HCT116 (cell line): ENCODE results near the gene GTF2I. TPM values are rescaled to one million over a fixed set of nuclear protein-coding genes. Genes with fewer than 3 reads are reported as not detected.

ENCODE experiments used
- ATAC-seq: fragments of 200-7000 bp; cut with Tn5 transposase; 2 replicates; pipeline ENCODE4 v1.9.1; 2020; ENCODE audit warnings: mild to moderate bottlenecking, moderate library complexity
- BruUV-seq: library from RNA; stranded (reverse); fragments of 400-500 nt; replicated peaks from 2 replicates; lab custom pipeline; 2021; lab: Mats Ljungman, UMichigan
- CTCF ChIA-PET: fragments of 300-600 bp; sonication (Branson Sonifier 250); formaldehyde crosslinking; loops from one replicate; lab custom pipeline; 2021; ENCODE audit warnings: antibody characterized with exemption; lab: Charles Lee
- POLR2A ChIA-PET: fragments of 300-600, 350-600 bp; sonication (Branson Sonifier 250); formaldehyde crosslinking; loops from one replicate; lab custom pipeline; 2021; ENCODE audit warnings: antibody characterized with exemption; lab: Charles Lee
- RAD21 ChIA-PET, 2 experiments: fragments of 300-600 bp; sonication (Branson Sonifier 250); formaldehyde crosslinking; loops; one replicate each; lab custom pipeline; 2023; ENCODE audit warnings: low total read pairs in 2 of 2; ENCODE audit not compliant: uncharacterized antibody in 2 of 2, unreplicated experiment in 2 of 2, low non-redundant PET in 1 of 2; lab: Charles Lee
- DNase-seq: peaks from one replicate; pipeline ENCODE4 v3.0.0-alpha.2; 2010; ENCODE audit warnings: low read depth, low spot score
- H2AFZ ChIP-seq: fragments of 200-600 bp; shearing (Covaris generic), sonication (generic); 2 replicates; pipeline ENCODE4 v1.6.1; 2017; ENCODE audit warnings: low read depth, mixed run types, mixed read lengths, antibody characterized with exemption, low read length; ENCODE audit not compliant: poor library complexity, severe bottlenecking
- H3K27ac ChIP-seq: 2 replicates; pipeline ENCODE4 v1.5.1; 2012; ENCODE audit warnings: low read depth, low read length
- H3K27me3 ChIP-seq: fragments of 200-600 bp; sonication (generic); 2 replicates; pipeline ENCODE4 v1.6.1; 2016; ENCODE audit warnings: mixed run types, low read length, mixed read lengths; ENCODE audit not compliant: insufficient read depth
- H3K36me3 ChIP-seq, 2 experiments: fragments of 200-500 bp in 1 of 2; fragments of 200-600 bp in 1 of 2; sonication (Bioruptor generic) in 1 of 2; sonication (generic) in 1 of 2; 2 replicates each; pipeline versions ENCODE4 v1.5.1 to v1.6.1; 2014 to 2016; ENCODE audit warnings: low read length in 2 of 2, inconsistent platforms in 1 of 2, mixed read lengths in 1 of 2, mixed run types in 1 of 2; ENCODE audit not compliant: insufficient read depth in 2 of 2, control insufficient read depth in 1 of 2
- H3K4me1 ChIP-seq, 2 experiments: fragments of 200-600 bp in 1 of 2; sonication (generic) in 1 of 2; 2 replicates each; pipeline versions ENCODE4 v1.5.1 to v1.6.1; 2012 to 2017; ENCODE audit warnings: low read length in 2 of 2, inconsistent platforms in 1 of 2, mild to moderate bottlenecking in 1 of 2, mixed read lengths in 1 of 2, mixed run types in 1 of 2, moderate library complexity in 1 of 2; ENCODE audit not compliant: insufficient read depth in 2 of 2, control insufficient read depth in 1 of 2
- H3K4me2 ChIP-seq: fragments of 200-600 bp; sonication (generic); 2 replicates; pipeline ENCODE4 v1.6.1; 2017; ENCODE audit warnings: mixed run types, low read length, mixed read lengths
- H3K4me3 ChIP-seq, 2 experiments: fragments of 200-600 bp in 1 of 2; sonication (generic) in 1 of 2; replicated peaks in 1 of 2; 2 replicates each; pipeline ENCODE4 v1.5.1; 2011 to 2016; ENCODE audit warnings: low read length in 2 of 2, control low read depth in 1 of 2, low read depth in 1 of 2, mild to moderate bottlenecking in 1 of 2, mixed read lengths in 1 of 2, mixed run types in 1 of 2
- H3K79me2 ChIP-seq: fragments of 200-600 bp; sonication (generic); 2 replicates; pipeline ENCODE4 v1.6.1; 2017; ENCODE audit warnings: mild to moderate bottlenecking, mixed run types, low read length, moderate library complexity, mixed read lengths; ENCODE audit not compliant: insufficient read depth
- H3K9ac ChIP-seq: fragments of 200-600 bp; sonication (generic); 2 replicates; pipeline ENCODE4 v1.6.1; 2016; ENCODE audit warnings: low read length, mixed read lengths
- H3K9me2 ChIP-seq: fragments of 200-600 bp; sonication (generic), shearing (Covaris generic); 2 replicates; pipeline ENCODE4 v1.6.1; 2017; ENCODE audit warnings: mixed run types, mild to moderate bottlenecking, moderate library complexity; ENCODE audit not compliant: insufficient read depth
- H3K9me3 ChIP-seq, 2 experiments: fragments of 200-500 bp in 1 of 2; fragments of 200-600 bp in 1 of 2; sonication (Bioruptor generic) in 1 of 2; sonication (generic) in 1 of 2; 2 replicates each; pipeline ENCODE4 v1.6.1; 2014 to 2017; ENCODE audit warnings: low read length in 2 of 2, mixed read lengths in 2 of 2, inconsistent platforms in 1 of 2, low read depth in 1 of 2, mild to moderate bottlenecking in 1 of 2, mixed run types in 1 of 2, moderate library complexity in 1 of 2; ENCODE audit not compliant: control insufficient read depth in 1 of 2, insufficient read depth in 1 of 2
- H4K20me1 ChIP-seq: fragments of 200-600 bp; sonication (generic), shearing (Covaris generic); 2 replicates; pipeline ENCODE4 v1.6.1; 2017; ENCODE audit warnings: mixed run types, mild to moderate bottlenecking, moderate library complexity; ENCODE audit not compliant: insufficient read depth
- CBX3 ChIP-seq: IDR thresholded peaks from 2 replicates; pipeline ENCODE4 v1.6.1; 2012; ENCODE audit warnings: low read depth
- CEBPB ChIP-seq: IDR thresholded peaks from 2 replicates; pipeline ENCODE4 v1.6.1; 2012; ENCODE audit warnings: low read depth
- EGR1 ChIP-seq: IDR thresholded peaks from 2 replicates; pipeline ENCODE4 v1.6.1; 2012; ENCODE audit warnings: low read depth
- EZH2 ChIP-seq: fragments of 200-600 bp; sonication (generic); IDR thresholded peaks from 2 replicates; pipeline ENCODE4 v1.6.1; 2017; ENCODE audit warnings: antibody characterized with exemption, mixed run types
- EZH2phosphoT487 ChIP-seq: fragments of 200-600 bp; IDR thresholded peaks from 2 replicates; pipeline ENCODE4 v1.6.1; 2018; ENCODE audit warnings: antibody characterized with exemption, borderline replicate concordance
- JUND ChIP-seq: IDR thresholded peaks from 2 replicates; pipeline ENCODE4 v1.6.1; 2012
- POLR2A ChIP-seq: IDR thresholded peaks from 2 replicates; pipeline ENCODE4 v1.7.0; 2011; ENCODE audit warnings: borderline replicate concordance; ENCODE audit not compliant: insufficient read depth, insufficient read length; ENCODE audit errors: extremely low read depth
- RAD21 ChIP-seq: IDR thresholded peaks from 2 replicates; pipeline ENCODE4 v1.6.1; 2012; ENCODE audit warnings: low read depth, mild to moderate bottlenecking
- SIN3A ChIP-seq: IDR thresholded peaks from 2 replicates; pipeline ENCODE4 v1.6.1; 2012; ENCODE audit warnings: low read depth
- SRF ChIP-seq: IDR thresholded peaks from 2 replicates; pipeline ENCODE4 v1.6.1; 2012; ENCODE audit warnings: low read depth
- TCF7L2 ChIP-seq: IDR thresholded peaks from 2 replicates; pipeline ENCODE4 v1.7.0; 2011; ENCODE audit warnings: borderline replicate concordance, inconsistent platforms; ENCODE audit not compliant: insufficient read depth, insufficient read length; ENCODE audit errors: extremely low read depth
- YY1 ChIP-seq: IDR thresholded peaks from 2 replicates; pipeline ENCODE4 v1.6.1; 2011; ENCODE audit warnings: low read length, low read depth, moderate library complexity, mild to moderate bottlenecking; ENCODE audit not compliant: insufficient replicate concordance; ENCODE audit errors: extremely low read depth
- ZFX ChIP-seq: fragments of 450-650 bp; IDR thresholded peaks from 2 replicates; pipeline ENCODE4 v1.6.1; 2017
- ZNF274 ChIP-seq: fragments of 200-500 bp; sonication (Bioruptor generic); IDR thresholded peaks from 2 replicates; pipeline ENCODE4 v1.6.1; 2014; ENCODE audit warnings: mild to moderate bottlenecking, low read depth, low read length, inconsistent platforms
- intact Hi-C: fragments of 100-400 bp; cut with micrococcal nuclease; formaldehyde crosslinking; loops from 2 replicates; pipeline ENCODE4 v1.10.0; 2022
- total RNA-seq: library from RNA; stranded (reverse); gene quantifications from one replicate; pipeline ENCODE4 v1.2.1, GENCODE V29; 2021; ENCODE audit not compliant: unreplicated experiment
- TF ChIP-seq, protein P1 (sequence below): IDR thresholded peaks from 2 replicates; pipeline ENCODE4 v1.6.1; 2012; ENCODE audit warnings: low read depth
- TF ChIP-seq, protein P2 (sequence below): IDR thresholded peaks from 2 replicates; pipeline ENCODE4 v1.6.1; 2012
- TF ChIP-seq, protein P3 (sequence below): IDR thresholded peaks from 2 replicates; pipeline ENCODE4 v1.6.1; 2011; ENCODE audit warnings: mild to moderate bottlenecking, low read length, moderate library complexity; ENCODE audit not compliant: insufficient replicate concordance; ENCODE audit errors: extremely low read depth
- TF ChIP-seq, protein P4 (sequence below), 3 experiments: fragments of 200-600 bp in 1 of 3; sonication (generic) in 1 of 3; IDR thresholded peaks in 2 of 3; conservative IDR thresholded peaks in 1 of 3; 2 replicates each; pipeline ENCODE4 v1.5.1; 2012 to 2017; ENCODE audit warnings: low read depth in 2 of 3, low read length in 2 of 3, antibody characterized with exemption in 1 of 3, borderline replicate concordance in 1 of 3, control low read depth in 1 of 3, mild to moderate bottlenecking in 1 of 3, mixed read lengths in 1 of 3, mixed run types in 1 of 3, moderate library complexity in 1 of 3; ENCODE audit not compliant: insufficient read depth in 1 of 3

Gene GTF2I
- total RNA-seq, 1 experiment from 2014 or later, result 164 TPM

DNA sequence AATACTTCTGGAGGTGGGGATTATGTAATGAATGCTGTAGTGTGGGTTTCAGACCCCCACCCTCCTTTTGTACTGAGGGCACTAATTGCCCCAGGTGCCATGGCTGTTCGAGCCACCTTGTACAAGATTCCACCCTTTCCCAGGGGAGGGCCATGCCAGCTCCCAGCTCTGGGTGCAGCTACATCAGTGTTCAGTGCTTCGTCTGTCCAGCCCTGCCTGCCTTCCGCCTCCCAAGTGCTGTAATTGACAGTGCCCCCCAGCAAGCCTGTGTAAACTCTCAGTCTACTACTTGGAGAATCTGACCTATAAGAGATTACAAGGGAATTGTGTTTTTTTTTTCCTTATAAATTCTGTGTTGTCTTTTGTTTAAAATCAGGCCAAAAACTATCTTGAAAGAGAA lies 33.0 kb downstream of the GTF2I start:
- Histone ChIP-seq H3K79me2 (peaks cover 54% of the 10 kb centered on the region), H4K20me1 (no peaks in the 10 kb centered on the region; the same call in 1 of the 2 replicates), H3K9me3 (no peaks in the 10 kb centered on the region; a peak in 1 of 4 replicates), H3K4me3 (no peak overlapping the region), H3K27me3 (no peaks in the 10 kb centered on the region), H2AFZ (no peak overlapping the region), H3K9me2 (no peaks in the 10 kb centered on the region), H3K4me1 (no peaks in the 10 kb centered on the region), H3K4me2 (no peak overlapping the region), H3K36me3 (peaks cover 22 to 26% of the 10 kb centered on the region in 2 experiments), H3K9ac (no peak overlapping the region), H3K27ac (no peak overlapping the region)
- ChIA-PET RAD21 (no interaction called here), POLR2A (no interaction called here), CTCF (no interaction called here)
- ATAC-seq (no peak), DNase-seq (no peak)
- no peak for TF ChIP-seq POLR2A
- no peak for TF ChIP-seq TCF7L2
- TF ChIP-seq ZNF274, result no peak
- TF ChIP-seq CEBPB, result no peak
- no peak for TF ChIP-seq EZH2
- no peak for TF ChIP-seq JUND
- no peak for TF ChIP-seq SIN3A
- TF ChIP-seq CBX3, result no peak
- no peak for TF ChIP-seq ZFX
- no peak for TF ChIP-seq RAD21
- TF ChIP-seq EZH2phosphoT487, result no peak
- TF ChIP-seq, protein P1, sequence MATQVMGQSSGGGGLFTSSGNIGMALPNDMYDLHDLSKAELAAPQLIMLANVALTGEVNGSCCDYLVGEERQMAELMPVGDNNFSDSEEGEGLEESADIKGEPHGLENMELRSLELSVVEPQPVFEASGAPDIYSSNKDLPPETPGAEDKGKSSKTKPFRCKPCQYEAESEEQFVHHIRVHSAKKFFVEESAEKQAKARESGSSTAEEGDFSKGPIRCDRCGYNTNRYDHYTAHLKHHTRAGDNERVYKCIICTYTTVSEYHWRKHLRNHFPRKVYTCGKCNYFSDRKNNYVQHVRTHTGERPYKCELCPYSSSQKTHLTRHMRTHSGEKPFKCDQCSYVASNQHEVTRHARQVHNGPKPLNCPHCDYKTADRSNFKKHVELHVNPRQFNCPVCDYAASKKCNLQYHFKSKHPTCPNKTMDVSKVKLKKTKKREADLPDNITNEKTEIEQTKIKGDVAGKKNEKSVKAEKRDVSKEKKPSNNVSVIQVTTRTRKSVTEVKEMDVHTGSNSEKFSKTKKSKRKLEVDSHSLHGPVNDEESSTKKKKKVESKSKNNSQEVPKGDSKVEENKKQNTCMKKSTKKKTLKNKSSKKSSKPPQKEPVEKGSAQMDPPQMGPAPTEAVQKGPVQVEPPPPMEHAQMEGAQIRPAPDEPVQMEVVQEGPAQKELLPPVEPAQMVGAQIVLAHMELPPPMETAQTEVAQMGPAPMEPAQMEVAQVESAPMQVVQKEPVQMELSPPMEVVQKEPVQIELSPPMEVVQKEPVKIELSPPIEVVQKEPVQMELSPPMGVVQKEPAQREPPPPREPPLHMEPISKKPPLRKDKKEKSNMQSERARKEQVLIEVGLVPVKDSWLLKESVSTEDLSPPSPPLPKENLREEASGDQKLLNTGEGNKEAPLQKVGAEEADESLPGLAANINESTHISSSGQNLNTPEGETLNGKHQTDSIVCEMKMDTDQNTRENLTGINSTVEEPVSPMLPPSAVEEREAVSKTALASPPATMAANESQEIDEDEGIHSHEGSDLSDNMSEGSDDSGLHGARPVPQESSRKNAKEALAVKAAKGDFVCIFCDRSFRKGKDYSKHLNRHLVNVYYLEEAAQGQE, result no peak
- TF ChIP-seq, protein P2, sequence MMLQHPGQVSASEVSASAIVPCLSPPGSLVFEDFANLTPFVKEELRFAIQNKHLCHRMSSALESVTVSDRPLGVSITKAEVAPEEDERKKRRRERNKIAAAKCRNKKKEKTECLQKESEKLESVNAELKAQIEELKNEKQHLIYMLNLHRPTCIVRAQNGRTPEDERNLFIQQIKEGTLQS, result no peak
- TF ChIP-seq YY1, result no peak
- TF ChIP-seq, protein P3, sequence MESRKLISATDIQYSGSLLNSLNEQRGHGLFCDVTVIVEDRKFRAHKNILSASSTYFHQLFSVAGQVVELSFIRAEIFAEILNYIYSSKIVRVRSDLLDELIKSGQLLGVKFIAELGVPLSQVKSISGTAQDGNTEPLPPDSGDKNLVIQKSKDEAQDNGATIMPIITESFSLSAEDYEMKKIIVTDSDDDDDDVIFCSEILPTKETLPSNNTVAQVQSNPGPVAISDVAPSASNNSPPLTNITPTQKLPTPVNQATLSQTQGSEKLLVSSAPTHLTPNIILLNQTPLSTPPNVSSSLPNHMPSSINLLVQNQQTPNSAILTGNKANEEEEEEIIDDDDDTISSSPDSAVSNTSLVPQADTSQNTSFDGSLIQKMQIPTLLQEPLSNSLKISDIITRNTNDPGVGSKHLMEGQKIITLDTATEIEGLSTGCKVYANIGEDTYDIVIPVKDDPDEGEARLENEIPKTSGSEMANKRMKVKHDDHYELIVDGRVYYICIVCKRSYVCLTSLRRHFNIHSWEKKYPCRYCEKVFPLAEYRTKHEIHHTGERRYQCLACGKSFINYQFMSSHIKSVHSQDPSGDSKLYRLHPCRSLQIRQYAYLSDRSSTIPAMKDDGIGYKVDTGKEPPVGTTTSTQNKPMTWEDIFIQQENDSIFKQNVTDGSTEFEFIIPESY, result no peak
- TF ChIP-seq EGR1, result no peak
- TF ChIP-seq SRF, result no peak
- TF ChIP-seq, protein P4, sequence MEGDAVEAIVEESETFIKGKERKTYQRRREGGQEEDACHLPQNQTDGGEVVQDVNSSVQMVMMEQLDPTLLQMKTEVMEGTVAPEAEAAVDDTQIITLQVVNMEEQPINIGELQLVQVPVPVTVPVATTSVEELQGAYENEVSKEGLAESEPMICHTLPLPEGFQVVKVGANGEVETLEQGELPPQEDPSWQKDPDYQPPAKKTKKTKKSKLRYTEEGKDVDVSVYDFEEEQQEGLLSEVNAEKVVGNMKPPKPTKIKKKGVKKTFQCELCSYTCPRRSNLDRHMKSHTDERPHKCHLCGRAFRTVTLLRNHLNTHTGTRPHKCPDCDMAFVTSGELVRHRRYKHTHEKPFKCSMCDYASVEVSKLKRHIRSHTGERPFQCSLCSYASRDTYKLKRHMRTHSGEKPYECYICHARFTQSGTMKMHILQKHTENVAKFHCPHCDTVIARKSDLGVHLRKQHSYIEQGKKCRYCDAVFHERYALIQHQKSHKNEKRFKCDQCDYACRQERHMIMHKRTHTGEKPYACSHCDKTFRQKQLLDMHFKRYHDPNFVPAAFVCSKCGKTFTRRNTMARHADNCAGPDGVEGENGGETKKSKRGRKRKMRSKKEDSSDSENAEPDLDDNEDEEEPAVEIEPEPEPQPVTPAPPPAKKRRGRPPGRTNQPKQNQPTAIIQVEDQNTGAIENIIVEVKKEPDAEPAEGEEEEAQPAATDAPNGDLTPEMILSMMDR (IDR thresholded peaks at IDR 0.05 in 2 of 3, conservative IDR thresholded peaks at IDR 0.05 in 1 of 3; ENCODE audit: borderline replicate concordance in 1 of 3, insufficient read depth in 1 of 3, low read depth in 2 of 3, low read length in 2 of 3), result no peak
- no TSS peak for BruUV-seq
- intact Hi-C loops, result no loop called here
